ENCODE results near the gene LRRC18.

GRCh38 chr10:48951707-48952106, 12.1 kb upstream of the LRRC18 start:
- TF ChIP-seq EZH2 (IDR thresholded peaks at IDR 0.05; ENCODE audit: borderline replicate concordance, low read length) (no peak), CTCF (IDR thresholded peaks at IDR 0.05; ENCODE audit: low read length) (no peak)

All from OCI-LY1 (cell line).